SU-DHL-6 (cell line): ENCODE data around the gene RGL4.

Experiments
- H2AFZ ChIP-seq: fragments of 200-600 bp; sonication (generic); 2 replicates; pipeline ENCODE4 v1.6.1; 2014; ENCODE audit warnings: low read depth, mild to moderate bottlenecking, moderate library complexity, mixed read lengths, antibody characterized with exemption, low read length; ENCODE audit not compliant: severe bottlenecking
- H3F3A ChIP-seq: fragments of 200-600 bp; shearing (Covaris generic); 2 replicates; pipeline ENCODE4 v1.6.0; 2016; ENCODE audit warnings: antibody characterized with exemption, mild to moderate bottlenecking; ENCODE audit not compliant: insufficient read depth
- H3K27ac ChIP-seq: fragments of 200-600 bp; sonication (generic); 2 replicates; pipeline ENCODE4 v1.5.1; 2016; ENCODE audit warnings: low read depth, mild to moderate bottlenecking, low read length, moderate library complexity, mixed read lengths
- H3K27me3 ChIP-seq: fragments of 200-600 bp; sonication (generic), shearing (Covaris generic); 2 replicates; pipeline ENCODE4 v1.6.0; 2014; ENCODE audit warnings: mild to moderate bottlenecking, low read length
- H3K36me3 ChIP-seq: fragments of 200-600 bp; sonication (generic); 2 replicates; pipeline ENCODE4 v1.6.1; 2014; ENCODE audit warnings: mild to moderate bottlenecking, low read length, mixed read lengths
- H3K4me2 ChIP-seq: fragments of 300-600, 200-600 bp; shearing (Covaris generic), sonication (generic); 2 replicates; pipeline ENCODE4 v1.6.0; 2014; ENCODE audit warnings: low read length, low read depth, mild to moderate bottlenecking; ENCODE audit not compliant: poor library complexity, severe bottlenecking
- H3K4me3 ChIP-seq: fragments of 200-600 bp; sonication (generic); 2 replicates; pipeline ENCODE4 v1.5.1; 2014; ENCODE audit warnings: antibody characterized with exemption, low read length, mild to moderate bottlenecking, mixed read lengths; ENCODE audit not compliant: insufficient read depth, poor library complexity, severe bottlenecking
- H3K79me2 ChIP-seq: fragments of 200-600 bp; sonication (generic); 2 replicates; pipeline ENCODE4 v1.6.1; 2014; ENCODE audit warnings: mild to moderate bottlenecking, low read length, moderate library complexity; ENCODE audit not compliant: insufficient read depth
- H3K9ac ChIP-seq: fragments of 200-600 bp; sonication (generic); 2 replicates; pipeline ENCODE4 v1.7.0; 2014; ENCODE audit warnings: mild to moderate bottlenecking, low read length
- H3K9me2 ChIP-seq: fragments of 200-600 bp; sonication (generic); replicated peaks from 2 replicates; pipeline ENCODE4 v1.6.1; 2014; ENCODE audit warnings: low read length; ENCODE audit not compliant: insufficient read depth
- H3K9me3 ChIP-seq: fragments of 200-600 bp; sonication (generic); 2 replicates; pipeline ENCODE4 v1.6.1; 2014; ENCODE audit warnings: low read length, mixed read lengths; ENCODE audit not compliant: insufficient read depth
- H4K20me1 ChIP-seq: fragments of 200-600 bp; sonication (generic); 2 replicates; pipeline ENCODE4 v1.6.1; 2014; ENCODE audit warnings: low read depth, mild to moderate bottlenecking, antibody characterized with exemption, low read length, moderate library complexity, mixed read lengths
- CTCF ChIP-seq: fragments of 200-600 bp; sonication (generic); IDR thresholded peaks from one replicate; pipeline ENCODE4 v1.5.1; 2017; ENCODE audit warnings: antibody characterized with exemption, mild to moderate bottlenecking, low read length, moderate library complexity; ENCODE audit not compliant: insufficient read depth, poor library complexity, severe bottlenecking
- EZH2phosphoT487 ChIP-seq: fragments of 200-600 bp; sonication (generic), shearing (Covaris generic); conservative IDR thresholded peaks from 2 replicates; pipeline ENCODE4 v1.6.1; 2018; ENCODE audit warnings: mild to moderate bottlenecking, antibody characterized with exemption, low read length, moderate library complexity, mixed read lengths

Gene RGL4

GRCh38 chr22:23681026-23681809 is 9.6 kb upstream of the RGL4 start:
- no peaks in the 10 kb centered on the region for H3K36me3 ChIP-seq

GRCh38 chr22:23682077-23682476 is 8.7 kb upstream of the RGL4 start:
- Histone ChIP-seq H4K20me1 (no peaks in the 10 kb centered on the region), H3K27me3 (no peaks in the 10 kb centered on the region), H3K27ac (no peak overlapping the region), H3K4me3 (no peak overlapping the region), H3K79me2 (no peaks in the 10 kb centered on the region), H3K9me2 (no peaks in the 10 kb centered on the region), H3F3A (no peaks in the 10 kb centered on the region), H3K4me2 (no peak overlapping the region), H3K9ac (no peak overlapping the region), H2AFZ (no peak overlapping the region), H3K36me3 (no peaks in the 10 kb centered on the region), H3K9me3 (no peaks in the 10 kb centered on the region)
- TF ChIP-seq CTCF (no peak), EZH2phosphoT487 (no peak)

More at GRCh38 chr22:23681026-23681809, 9.6 kb upstream of the RGL4 start:
- Histone ChIP-seq H3K27ac (no peak overlapping the region), H3F3A (no peaks in the 10 kb centered on the region), H3K9ac (no peak overlapping the region), H2AFZ (no peak overlapping the region), H3K9me2 (no peaks in the 10 kb centered on the region), H3K4me3 (no peak overlapping the region), H3K79me2 (no peaks in the 10 kb centered on the region), H4K20me1 (no peaks in the 10 kb centered on the region), H3K9me3 (no peaks in the 10 kb centered on the region), H3K4me2 (no peak overlapping the region), H3K27me3 (no peaks in the 10 kb centered on the region)
- no peak for TF ChIP-seq CTCF
- TF ChIP-seq EZH2phosphoT487: no peak

DNA sequence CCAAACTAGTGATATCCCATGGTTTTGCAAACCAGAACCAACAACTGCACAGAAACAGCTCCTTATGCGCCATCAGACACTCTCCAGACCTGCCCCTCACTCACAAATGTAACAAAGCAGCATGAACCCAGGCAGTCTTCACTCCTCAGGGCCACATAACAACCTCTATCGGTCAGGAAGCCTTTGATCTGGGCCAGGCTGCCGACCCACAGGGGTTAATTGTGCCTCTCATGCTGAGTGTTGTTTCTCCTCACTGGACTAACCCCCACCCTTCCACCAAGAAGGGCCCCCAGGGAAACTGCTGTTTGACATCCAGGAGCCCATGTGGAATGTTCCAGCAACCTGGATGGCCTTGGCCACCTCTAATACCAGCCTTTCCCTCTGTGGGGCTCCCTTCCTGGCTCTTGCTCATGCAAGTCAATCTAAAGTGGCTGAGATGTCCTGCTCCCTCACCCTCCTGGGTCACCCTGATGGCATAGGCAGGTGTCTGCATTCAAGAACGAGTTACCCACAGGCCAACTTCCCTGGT is 7.9 kb upstream of the RGL4 start:
- no peak overlapping the region for H3K4me3 ChIP-seq
- no peaks in the 10 kb centered on the region for H3K79me2 ChIP-seq
- H3K27me3 ChIP-seq: no peaks in the 10 kb centered on the region
- no peak overlapping the region for H2AFZ ChIP-seq
- no peaks in the 10 kb centered on the region for H4K20me1 ChIP-seq
- no peak overlapping the region for H3K27ac ChIP-seq
- H3K9ac ChIP-seq: no peak overlapping the region
- H3K36me3 ChIP-seq: no peaks in the 10 kb centered on the region
- no peak overlapping the region for H3K4me2 ChIP-seq
- H3K9me2 ChIP-seq: no peaks in the 10 kb centered on the region
- no peaks in the 10 kb centered on the region for H3F3A ChIP-seq
- H3K9me3 ChIP-seq: no peaks in the 10 kb centered on the region
- TF ChIP-seq CTCF (no peak), EZH2phosphoT487 (no peak)
